ENCODE measurements around the gene ZNF655.
"Not testable (repeated sequence)": the region's sequence is repeated elsewhere in the genome, so short reads cannot be mapped to it uniquely, and the experiment has no call there.

ZNF655 gene

DNA sequence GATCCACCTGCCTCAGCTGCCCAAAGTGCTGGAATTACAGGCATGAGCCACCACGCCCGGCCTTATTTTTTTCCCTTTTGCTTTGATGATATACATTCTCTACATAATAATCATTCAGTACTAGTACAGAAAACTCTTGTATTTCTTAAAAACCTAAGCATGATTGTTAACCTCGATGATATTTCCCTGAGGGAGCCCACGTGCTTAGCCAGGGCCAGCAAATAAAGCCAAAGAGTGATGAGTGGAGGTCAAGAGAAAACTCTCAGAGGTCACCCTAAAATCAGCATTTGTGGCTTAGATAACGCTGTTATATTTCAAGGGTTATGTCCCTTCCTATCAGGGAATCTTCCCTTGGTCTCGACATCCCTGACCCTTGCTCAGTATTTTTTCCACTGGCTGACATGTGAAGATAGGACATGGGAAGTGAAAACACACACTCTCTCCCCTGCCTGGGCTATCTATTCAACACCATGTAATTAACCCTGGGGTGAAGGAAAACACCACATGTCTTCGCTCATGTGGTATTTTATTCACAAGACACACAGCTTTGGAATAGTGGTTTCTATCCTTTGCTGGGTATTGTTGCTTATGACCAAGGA lies 19.1 kb upstream of the ZNF655 start:
- no peak for DNase-seq (ENCODE audit: low spot score)
- TF ChIP-seq, protein P1, sequence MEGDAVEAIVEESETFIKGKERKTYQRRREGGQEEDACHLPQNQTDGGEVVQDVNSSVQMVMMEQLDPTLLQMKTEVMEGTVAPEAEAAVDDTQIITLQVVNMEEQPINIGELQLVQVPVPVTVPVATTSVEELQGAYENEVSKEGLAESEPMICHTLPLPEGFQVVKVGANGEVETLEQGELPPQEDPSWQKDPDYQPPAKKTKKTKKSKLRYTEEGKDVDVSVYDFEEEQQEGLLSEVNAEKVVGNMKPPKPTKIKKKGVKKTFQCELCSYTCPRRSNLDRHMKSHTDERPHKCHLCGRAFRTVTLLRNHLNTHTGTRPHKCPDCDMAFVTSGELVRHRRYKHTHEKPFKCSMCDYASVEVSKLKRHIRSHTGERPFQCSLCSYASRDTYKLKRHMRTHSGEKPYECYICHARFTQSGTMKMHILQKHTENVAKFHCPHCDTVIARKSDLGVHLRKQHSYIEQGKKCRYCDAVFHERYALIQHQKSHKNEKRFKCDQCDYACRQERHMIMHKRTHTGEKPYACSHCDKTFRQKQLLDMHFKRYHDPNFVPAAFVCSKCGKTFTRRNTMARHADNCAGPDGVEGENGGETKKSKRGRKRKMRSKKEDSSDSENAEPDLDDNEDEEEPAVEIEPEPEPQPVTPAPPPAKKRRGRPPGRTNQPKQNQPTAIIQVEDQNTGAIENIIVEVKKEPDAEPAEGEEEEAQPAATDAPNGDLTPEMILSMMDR (IDR thresholded peaks at IDR 0.05; ENCODE audit: extremely low read depth, missing control alignments) = no peak

DNA sequence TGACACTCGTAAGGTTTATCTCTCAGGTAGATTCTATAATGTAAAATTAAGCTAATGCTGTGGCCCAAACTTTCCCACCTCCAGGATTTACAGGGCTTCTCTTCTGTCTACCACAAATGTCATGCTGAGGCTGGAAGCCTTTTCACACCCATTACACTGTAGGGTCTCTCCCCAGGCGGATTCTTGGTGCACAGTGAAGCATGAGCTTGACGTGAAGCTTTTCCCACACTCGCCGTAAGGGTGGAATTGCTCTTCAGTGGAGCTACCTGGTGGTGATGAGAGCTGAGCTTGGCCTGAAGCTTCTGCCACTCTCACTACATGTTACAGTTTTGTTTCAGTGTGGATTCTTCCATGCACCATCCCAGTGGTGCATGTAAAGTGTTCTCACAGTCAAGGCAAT lies 17.9 kb upstream of the ZNF655 start:
- DNase-seq (ENCODE audit: low spot score) = no peak
- TF ChIP-seq, protein P1 (IDR thresholded peaks at IDR 0.05; ENCODE audit: extremely low read depth, missing control alignments) = no peak

DNA sequence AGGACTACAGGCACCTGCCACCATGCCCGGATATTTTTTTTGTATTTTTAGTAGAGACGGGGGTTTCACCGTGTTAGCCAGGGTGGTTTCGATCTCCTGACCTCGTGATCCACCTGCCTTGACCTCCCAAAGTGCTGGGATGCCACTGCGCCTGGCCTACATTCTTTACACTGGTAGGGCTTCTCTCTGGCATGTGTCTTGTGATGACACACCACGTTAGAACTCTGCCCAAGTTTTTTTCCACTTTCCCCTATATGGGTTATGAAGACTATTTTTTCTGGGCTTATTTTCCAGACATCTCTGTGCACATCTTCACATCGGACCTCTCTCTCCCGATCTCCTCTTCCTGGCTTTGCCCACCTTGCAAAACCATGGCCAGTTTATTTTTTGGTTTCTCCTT lies 17.2 kb upstream of the ZNF655 start:
- DNase-seq (ENCODE audit: low spot score) = no peak
- TF ChIP-seq, protein P1 (IDR thresholded peaks at IDR 0.05; ENCODE audit: extremely low read depth, missing control alignments) = no peak

DNA sequence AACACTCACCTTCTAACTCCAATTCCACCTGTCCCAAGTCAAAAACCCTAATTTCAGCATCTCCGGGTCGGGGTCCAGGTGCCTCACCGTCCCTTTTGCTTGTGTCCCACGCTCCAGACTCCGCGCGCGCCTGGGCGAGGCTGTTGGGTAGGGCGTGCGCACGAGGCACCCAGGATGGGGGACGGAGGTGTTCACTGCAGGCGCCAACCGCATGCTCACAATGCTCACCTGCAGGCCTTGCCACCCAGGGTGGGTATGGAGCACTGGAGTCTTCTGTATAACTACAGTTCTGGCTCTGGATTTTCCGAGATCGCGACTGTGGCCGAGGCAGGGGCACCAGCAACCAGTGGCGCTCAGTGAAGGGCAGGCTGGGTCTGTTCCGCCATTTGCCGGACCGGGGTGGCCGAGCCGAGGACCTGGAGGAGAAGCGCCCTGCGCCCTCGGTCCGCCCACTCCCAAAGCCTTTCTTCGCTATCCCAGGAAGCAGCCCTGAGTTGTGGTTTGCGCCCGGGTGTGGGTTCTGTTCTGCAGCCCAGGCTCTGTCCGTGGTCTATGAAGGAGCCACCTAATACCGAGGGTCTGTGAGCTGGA lies 15.3 kb upstream of the ZNF655 start:
- no peak for DNase-seq (ENCODE audit: low spot score)

DNA sequence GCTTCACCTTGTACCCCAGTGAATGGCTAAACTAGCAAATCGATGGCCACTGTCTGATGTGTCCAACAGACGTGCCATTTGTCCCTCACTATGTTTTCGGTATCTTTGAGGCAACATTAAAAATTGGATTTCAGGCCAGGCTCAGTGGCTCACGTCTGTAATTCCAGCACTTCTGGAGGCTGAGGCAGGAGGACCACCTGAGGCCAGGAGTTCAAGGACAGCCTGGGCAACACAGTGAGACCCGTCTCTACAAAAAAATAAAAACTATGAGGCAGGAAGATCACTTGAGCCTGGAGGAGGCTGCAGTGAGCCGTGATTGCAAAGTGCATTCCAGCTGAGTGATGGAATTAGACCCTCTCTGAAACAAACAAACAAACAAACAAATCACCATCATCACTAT lies 14.5 kb upstream of the ZNF655 start:
- DNase-seq (ENCODE audit: low spot score) = no peak
- TF ChIP-seq, protein P1 (IDR thresholded peaks at IDR 0.05; ENCODE audit: extremely low read depth, missing control alignments) = no peak

More for the DNA sequence above, 15.3 kb upstream of the ZNF655 start:
- TF ChIP-seq, protein P1 (IDR thresholded peaks at IDR 0.05; ENCODE audit: extremely low read depth, missing control alignments) = no peak

DNA sequence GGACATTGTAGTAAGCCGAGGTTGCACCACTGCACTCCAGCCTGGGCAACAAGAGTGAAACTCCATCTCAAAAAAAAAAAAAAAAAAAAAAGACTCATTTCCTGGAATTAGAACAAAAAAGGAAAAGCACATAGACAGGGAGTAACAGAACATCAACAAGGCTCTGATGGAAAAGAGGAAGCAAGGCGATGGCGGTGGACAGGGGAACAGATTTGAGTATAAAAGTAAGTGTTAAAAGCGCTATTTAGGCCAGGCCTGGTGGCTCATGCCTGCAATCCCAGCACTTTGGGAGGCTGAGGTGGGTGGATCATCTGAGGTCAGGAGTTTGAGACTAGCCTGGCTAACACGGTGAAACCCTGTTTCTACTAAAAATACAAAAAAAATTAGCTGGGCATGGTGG lies 13.1 kb upstream of the ZNF655 start:
- DNase-seq (ENCODE audit: low spot score) = not testable (repeated sequence)

DNA sequence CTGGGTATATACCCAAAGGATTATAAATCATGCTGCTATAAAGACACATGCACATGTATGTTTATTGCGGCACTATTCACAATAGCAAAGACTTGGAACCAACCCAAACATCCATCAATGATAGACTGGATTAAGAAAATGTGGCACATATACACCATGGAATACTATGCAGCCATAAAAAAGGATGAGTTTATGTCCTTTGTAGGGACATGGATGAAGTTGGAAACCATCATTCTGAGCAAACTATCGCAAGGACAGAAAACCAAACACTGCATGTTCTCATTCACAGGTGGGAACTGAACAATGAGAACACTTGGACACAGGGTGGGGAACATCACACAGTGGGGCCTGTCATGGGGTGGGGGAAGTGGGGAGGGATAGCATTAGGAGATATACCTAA lies 8.9 kb upstream of the ZNF655 start:
- DNase-seq (ENCODE audit: low spot score) = not testable (repeated sequence)

DNA sequence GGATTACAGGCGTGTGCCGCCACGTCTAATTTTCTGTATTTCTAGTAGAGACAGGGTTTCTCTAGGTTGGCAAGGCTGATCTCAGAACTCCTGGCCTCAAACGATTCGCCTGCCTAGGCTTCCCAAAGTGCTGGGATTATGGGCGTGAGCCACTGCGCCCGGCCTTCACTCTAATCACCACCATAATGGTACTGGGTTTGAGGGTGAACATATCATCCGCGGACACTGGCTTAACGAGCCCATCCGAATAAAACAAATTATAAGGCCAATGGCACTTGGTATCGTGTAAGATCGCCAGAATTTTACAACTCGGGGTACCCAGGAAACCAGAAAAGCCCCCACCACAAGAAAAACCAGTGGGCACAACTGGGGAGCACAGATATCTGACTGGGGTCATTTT lies 7.1 kb upstream of the ZNF655 start:
- TF ChIP-seq, protein P1 (IDR thresholded peaks at IDR 0.05; ENCODE audit: extremely low read depth, missing control alignments) = no peak

More for the DNA sequence above, 7.1 kb upstream of the ZNF655 start:
- no peak for DNase-seq (ENCODE audit: low spot score)
